Measurements from ENCODE around the gene SLC24A3.

SLC24A3 gene

DNA sequence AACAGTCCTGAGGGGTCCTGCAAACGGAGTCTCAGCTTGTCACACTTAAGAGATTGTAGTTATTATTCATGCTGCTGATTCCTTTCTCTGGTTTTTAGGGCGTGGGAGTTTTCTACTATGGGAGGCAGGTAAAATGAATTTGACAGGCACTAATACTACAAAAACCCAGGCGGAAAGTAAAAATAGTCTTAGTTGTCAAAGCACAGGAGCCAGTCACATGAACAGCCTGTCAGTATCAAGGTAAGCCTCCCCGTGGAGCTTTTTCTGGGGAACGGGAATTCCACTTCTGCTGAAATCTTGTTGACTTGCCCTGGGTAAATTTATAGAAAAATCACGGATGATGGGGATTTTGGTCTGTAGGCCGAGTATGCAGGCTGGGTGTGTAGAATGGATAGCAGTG is 79.8 kb downstream of the SLC24A3 start:
- no peak for DNase-seq (ENCODE audit: low spot score)
- TF ChIP-seq, protein P1, sequence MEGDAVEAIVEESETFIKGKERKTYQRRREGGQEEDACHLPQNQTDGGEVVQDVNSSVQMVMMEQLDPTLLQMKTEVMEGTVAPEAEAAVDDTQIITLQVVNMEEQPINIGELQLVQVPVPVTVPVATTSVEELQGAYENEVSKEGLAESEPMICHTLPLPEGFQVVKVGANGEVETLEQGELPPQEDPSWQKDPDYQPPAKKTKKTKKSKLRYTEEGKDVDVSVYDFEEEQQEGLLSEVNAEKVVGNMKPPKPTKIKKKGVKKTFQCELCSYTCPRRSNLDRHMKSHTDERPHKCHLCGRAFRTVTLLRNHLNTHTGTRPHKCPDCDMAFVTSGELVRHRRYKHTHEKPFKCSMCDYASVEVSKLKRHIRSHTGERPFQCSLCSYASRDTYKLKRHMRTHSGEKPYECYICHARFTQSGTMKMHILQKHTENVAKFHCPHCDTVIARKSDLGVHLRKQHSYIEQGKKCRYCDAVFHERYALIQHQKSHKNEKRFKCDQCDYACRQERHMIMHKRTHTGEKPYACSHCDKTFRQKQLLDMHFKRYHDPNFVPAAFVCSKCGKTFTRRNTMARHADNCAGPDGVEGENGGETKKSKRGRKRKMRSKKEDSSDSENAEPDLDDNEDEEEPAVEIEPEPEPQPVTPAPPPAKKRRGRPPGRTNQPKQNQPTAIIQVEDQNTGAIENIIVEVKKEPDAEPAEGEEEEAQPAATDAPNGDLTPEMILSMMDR (IDR thresholded peaks at IDR 0.05; ENCODE audit: borderline replicate concordance, control extremely low read depth, extremely low read depth, insufficient read depth, missing control alignments), result no peak
- in situ Hi-C loops (cut with MboI; ENCODE audit: low sequenced_read_pairs, unreplicated experiment), result no loop called here

GRCh38 chr20:19295076-19295475 is 82.6 kb downstream of the SLC24A3 start:
- no peak for DNase-seq (ENCODE audit: low spot score)
- TF ChIP-seq, protein P1 (IDR thresholded peaks at IDR 0.05; ENCODE audit: borderline replicate concordance, control extremely low read depth, extremely low read depth, insufficient read depth, missing control alignments), result no peak
- in situ Hi-C loops (cut with MboI; ENCODE audit: low sequenced_read_pairs, unreplicated experiment), result no loop called here

DNA sequence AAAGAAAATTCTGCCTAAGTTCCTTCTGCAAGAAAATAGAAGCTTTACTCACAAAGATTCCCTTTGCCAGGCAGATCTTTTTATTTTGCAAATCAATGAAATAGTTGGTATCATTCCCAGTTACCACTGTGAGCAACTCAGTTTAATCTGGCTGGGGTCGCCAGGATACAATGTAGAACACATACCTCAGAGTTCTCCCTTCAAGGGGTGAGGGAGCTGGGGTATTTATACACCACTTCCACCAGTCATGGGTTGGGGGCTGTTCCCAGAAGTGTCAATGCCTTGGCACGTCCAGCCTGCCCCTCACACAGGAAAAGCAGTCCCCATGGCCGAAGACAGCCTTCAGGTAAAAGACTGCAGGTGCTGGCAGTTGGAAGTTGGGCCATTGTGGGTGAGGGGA is 86.2 kb downstream of the SLC24A3 start:
- TF ChIP-seq, protein P1 (IDR thresholded peaks at IDR 0.05; ENCODE audit: borderline replicate concordance, control extremely low read depth, extremely low read depth, insufficient read depth, missing control alignments), result no peak
- in situ Hi-C loops (cut with MboI; ENCODE audit: low sequenced_read_pairs, unreplicated experiment), result no loop called here
- DNase-seq (ENCODE audit: low spot score), result no peak

DNA sequence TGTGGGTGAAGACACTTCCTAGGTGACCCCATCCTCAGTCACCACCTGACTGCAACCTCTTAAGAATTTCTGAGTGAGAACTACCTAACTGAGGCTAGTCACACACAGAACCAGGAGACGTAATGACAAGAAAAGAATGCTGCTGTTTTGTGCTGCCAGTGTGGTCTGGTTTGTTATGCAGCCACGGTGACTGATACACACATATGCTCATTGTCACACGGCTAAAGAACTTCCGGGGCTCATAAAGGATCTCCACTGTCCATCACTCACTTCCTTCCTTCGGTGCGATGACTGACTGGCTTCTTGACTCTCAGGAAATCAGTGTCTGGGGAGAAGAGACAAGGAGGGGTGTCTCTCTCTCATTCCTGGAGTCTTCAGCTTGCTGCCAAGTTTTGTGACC is 88.0 kb downstream of the SLC24A3 start:
- in situ Hi-C loops (cut with MboI; ENCODE audit: low sequenced_read_pairs, unreplicated experiment), result no loop called here
- no peak for DNase-seq (ENCODE audit: low spot score)
- TF ChIP-seq, protein P1 (IDR thresholded peaks at IDR 0.05; ENCODE audit: borderline replicate concordance, control extremely low read depth, extremely low read depth, insufficient read depth, missing control alignments), result no peak

DNA sequence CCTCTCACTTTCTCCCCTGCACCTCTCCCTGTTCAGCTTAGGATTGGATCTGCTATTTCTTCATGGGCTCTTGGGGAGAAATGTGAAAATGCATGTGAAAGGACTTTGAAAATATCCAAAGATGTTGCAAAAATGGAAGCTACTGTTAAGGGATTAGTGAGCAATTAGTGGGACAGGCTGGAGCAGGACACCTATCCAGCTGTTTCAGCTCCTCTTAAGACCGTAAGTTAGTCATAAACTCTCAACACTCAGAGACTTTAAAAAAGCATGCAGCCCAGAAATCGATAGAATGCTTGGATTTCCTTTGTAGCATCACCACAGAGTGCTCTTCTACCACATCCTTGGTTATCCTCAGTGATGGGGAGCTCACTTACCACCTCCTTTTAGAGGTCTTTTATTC is 88.7 kb downstream of the SLC24A3 start:
- TF ChIP-seq, protein P1 (IDR thresholded peaks at IDR 0.05; ENCODE audit: borderline replicate concordance, control extremely low read depth, extremely low read depth, insufficient read depth, missing control alignments), result no peak
- in situ Hi-C loops (cut with MboI; ENCODE audit: low sequenced_read_pairs, unreplicated experiment), result no loop called here
- DNase-seq (ENCODE audit: low spot score), result no peak

DNA sequence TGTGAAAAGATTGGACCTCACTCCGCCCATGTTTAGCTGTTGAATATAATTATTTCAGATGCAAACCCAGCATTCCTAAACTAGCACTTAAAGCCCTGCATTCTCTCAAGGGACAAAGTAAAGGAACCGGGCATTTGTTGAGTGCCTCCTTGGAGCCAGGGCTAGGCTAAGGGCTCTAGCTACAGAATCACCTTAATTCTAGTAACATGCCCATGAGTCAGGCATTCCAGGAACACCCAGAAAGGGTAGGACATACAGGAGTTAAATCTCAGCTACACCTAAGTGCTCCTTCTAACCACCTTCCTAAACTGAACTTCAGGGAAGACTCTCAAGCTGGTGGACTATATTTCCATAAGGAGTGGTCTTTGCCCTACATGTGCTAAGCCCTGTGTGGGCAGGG is 89.4 kb downstream of the SLC24A3 start:
- TF ChIP-seq, protein P1 (IDR thresholded peaks at IDR 0.05; ENCODE audit: borderline replicate concordance, control extremely low read depth, extremely low read depth, insufficient read depth, missing control alignments), result no peak
- in situ Hi-C loops (cut with MboI; ENCODE audit: low sequenced_read_pairs, unreplicated experiment), result no loop called here
- DNase-seq (ENCODE audit: low spot score), result no peak

- TF ChIP-seq, protein P1 (IDR thresholded peaks at IDR 0.05; ENCODE audit: borderline replicate concordance, control extremely low read depth, extremely low read depth, insufficient read depth, missing control alignments), result no peak
- no peak for DNase-seq (ENCODE audit: low spot score)
- in situ Hi-C loops (cut with MboI; ENCODE audit: low sequenced_read_pairs, unreplicated experiment), result no loop called here
These were observed 90.3 kb downstream of the SLC24A3 start for GRCh38 chr20:19302714-19303113.
